Dedifferentiated amniotic fluid mesenchymal stem cell (primary cell): ENCODE data around the gene KRT6C.
"Not testable (repeated sequence)": the region's sequence is repeated elsewhere in the genome, so short reads cannot be mapped to it uniquely, and the experiment has no call there.

Experiments used
- DNase-seq: peaks from one replicate; pipeline ENCODE4 v3.0.0-alpha.2; 2016; ENCODE audit errors: extremely low spot score

Gene KRT6C

GRCh38 chr12:52499806-52500560 is 26.4 kb upstream of the KRT6C start:
- DNase-seq, result no peak

DNA sequence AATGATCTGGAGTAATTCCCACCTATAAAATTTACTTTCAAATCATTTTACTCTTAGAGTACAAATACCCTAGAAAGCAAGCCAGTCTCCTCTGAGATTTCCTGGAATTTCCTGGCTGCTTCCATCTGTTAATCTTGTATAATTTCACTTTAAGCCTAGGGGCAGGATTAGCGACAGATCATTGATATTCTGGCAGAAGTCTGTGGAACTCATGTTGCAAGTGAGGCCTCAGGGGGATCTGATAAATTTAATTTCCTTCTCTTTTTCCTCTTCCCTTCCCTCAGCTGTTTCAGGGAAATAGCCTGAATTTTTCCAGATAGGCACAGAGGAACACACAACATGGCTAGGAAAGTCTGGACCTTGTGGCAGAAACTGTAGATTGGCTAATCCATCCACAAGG is 25.3 kb upstream of the KRT6C start:
- no peak for DNase-seq

DNA sequence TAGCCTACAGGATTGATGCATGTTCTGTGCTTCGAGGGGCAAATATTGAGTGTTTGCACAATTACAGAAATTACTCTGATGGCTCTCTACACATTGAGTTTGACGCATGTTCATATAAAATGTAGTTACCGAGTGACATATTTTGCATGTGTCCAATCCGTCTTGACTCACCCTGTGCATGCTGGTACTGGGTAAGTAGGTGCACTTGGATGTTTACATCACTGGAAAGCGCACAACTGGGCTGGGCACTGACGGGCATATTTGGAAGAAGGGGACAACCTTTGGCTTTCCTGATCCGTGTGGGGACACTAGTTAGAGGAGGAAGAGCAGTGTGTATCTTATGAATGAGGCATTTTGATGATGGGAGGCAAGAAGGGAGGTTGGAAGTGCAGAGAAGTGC is 24.4 kb upstream of the KRT6C start:
- DNase-seq, result no peak

GRCh38 chr12:52496590-52497071 is 23.0 kb upstream of the KRT6C start:
- DNase-seq, result no peak

GRCh38 chr12:52496054-52496453 is 22.4 kb upstream of the KRT6C start:
- no peak for DNase-seq

DNA sequence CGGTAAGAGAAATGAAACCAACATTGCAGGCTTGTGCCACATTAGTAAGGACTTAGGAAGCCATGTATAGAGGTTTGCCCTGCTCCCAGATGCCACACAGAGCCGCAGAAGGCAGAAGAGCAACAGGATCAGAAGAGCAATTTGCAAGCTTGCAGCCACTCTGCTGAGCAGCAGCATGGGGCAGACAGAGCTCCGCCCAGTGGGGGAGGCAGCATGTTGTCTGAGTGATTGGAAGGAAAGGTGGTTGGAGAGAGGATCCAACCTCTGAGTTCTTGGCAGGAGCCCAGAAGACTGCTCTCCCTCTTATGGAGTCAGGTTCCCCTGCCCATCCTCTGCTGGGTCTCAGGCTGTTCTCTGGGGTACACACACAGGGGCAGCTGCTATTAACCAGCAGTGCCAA is 21.8 kb upstream of the KRT6C start:
- no peak for DNase-seq

DNA sequence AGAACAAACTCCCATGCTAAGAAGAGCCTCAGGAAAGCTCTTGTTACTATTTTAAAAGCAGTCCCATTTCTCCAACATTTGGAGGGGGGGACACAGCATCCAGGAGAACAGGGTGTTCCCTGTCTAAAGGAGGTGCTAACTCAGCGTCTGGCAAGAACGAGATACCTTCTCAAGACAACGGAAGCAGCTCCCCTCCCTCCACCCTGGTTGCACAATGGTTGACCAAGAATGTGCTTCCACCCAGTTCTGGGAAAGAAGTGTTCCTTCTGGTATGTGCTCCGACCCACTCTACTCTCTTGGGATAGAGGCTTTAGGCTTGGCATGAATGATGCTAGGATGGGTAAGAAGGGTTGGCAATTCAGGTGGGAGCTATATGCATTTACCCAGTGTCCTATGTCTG is 20.9 kb upstream of the KRT6C start:
- no peak for DNase-seq

- no peak for DNase-seq
These were observed 20.5 kb upstream of the KRT6C start for GRCh38 chr12:52494100-52494499.

DNA sequence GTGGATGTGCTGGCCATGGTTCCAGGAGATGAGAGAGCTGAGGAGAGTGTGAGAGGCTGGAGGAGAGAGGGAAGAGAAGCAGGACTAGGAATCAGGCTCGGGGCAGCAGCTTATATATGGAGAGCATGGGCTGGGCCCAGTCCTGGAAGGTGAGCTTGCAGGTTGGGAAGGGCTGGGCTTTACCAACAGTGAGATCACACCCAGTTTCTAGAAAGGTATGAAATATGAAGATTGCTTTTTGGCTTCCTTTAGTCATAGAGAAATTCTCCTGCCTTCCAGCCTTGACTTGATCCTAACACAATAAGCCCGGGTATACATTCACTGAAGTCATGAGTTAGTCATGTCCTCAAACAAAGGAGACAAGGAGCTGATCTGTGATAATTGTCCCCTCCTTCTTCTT is 19.6 kb upstream of the KRT6C start, which contains the start of gene KRT6A:
TSS of gene KRT6A (minus strand) at position 86 of the 400 bp plus-strand sequence. CDS start at position 17, 69 bp downstream.
- no peak for DNase-seq

DNA sequence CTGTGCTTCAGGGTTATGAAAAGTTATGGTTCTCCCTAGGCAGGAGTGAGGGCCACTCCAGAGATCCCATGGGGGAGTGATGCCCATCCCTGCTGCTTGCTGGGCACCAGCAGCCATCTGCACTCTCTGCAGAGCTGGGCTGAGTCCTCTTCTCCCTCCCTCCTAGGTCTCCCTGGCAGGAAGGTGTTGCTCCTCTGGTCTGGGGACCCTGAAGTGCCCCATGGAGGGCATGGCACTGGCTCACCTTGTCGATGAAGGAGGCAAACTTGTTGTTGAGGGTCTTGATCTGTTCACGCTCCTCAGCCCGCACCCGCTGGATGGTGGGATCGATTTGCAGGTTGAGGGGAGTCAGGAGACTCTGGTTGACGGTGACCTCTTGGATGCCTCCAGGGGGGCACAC is 18.8 kb upstream of the KRT6C start:
- not testable (repeated sequence) for DNase-seq

DNA sequence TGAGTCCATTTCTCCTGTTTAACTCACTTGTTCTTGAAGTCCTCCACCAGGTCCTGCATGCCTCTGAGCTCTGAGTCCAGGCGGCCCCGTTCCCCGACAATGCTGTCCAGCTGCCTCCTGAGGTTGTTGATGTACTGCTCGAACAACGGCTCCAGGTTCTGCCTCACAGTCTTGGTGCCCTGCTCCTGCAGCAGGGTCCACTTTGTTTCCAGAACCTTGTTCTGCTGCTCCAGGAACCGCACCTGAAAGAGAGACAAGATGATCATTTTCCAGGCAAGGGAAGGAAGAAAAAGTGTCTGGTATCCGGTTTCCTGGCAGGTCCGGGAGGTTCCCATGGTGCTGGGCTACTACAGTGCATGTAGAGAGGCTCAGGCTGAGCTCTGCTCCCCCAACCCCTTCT is 17.9 kb upstream of the KRT6C start:
- not testable (repeated sequence) for DNase-seq

GRCh38 chr12:52488736-52489135 is 15.1 kb upstream of the KRT6C start:
- DNase-seq, result no peak

- not testable (repeated sequence) for DNase-seq
These were observed 14.3 kb upstream of the KRT6C start for GRCh38 chr12:52487744-52488443.

GRCh38 chr12:52487211-52487610 is 13.6 kb upstream of the KRT6C start:
- DNase-seq, result no peak

DNA sequence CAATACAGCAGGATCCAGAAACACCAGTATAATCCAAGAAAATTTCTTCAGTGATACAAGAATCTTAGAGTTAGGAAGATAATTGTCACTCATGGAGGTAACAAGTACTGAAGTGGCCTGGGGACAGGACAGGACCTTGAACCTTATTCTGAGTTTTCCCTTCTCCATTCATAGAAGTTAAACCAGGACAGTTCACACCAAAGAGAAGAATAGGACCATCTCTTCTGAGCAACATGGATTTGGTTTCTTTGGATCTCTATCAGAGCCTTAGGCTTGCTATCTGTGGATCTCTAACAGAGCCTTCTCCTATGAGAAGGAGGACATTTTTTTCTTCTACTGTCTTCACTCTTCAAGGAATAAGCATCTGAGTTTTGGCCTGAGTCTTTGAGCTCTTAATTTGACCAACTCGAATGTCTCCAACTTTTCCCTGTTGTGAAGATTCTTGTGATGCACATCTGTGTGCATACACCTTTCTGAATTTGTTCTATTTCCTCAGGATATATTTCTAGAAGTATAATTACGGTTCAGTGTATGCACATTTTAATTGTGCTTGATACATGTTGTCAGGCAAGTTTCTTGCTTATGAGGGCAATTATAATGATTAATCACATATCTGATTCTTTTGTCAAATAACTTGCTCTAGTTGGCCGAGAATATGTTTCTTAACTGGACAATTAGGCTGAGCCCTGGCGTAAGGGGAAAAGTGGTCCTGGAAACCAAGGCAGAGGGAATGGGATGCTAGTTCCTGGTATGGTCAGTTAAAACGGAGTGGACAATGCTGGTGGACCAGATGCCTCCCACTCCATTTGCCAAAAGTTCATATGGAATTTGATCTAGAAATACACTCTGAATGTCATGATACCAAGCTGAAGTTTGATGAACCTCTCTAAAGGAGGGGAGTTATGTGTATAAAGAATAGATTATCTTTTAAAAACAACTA is 12.8 kb upstream of the KRT6C start:
- no peak for DNase-seq

- no peak for DNase-seq
These were observed 6.5 kb upstream of the KRT6C start for GRCh38 chr12:52480073-52480472.

GRCh38 chr12:52477651-52478050 is 4.0 kb upstream of the KRT6C start:
- DNase-seq, result no peak

GRCh38 chr12:52474212-52474611 is 607 bp upstream of the KRT6C start:
- DNase-seq, result no peak

DNA sequence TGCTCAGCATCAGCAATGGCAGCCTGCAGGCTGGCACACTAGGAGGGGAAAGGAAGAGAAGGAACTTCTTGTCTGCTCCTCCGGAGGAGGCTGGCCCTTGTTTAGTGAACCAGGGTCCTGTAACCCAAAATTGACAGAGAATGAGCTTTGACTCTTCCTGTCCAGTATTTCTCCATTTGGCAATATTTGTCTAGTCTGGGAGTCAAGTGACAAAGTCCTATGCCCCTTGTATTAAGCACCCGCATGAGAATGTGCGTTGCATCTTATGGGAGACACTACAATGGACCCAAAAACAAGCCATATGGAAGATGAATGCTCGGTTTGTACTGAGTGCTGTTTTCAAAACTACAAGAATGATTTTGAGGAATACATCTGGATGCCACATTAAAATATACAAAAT is 3.8 kb downstream of the KRT6C start:
- no peak for DNase-seq

DNA sequence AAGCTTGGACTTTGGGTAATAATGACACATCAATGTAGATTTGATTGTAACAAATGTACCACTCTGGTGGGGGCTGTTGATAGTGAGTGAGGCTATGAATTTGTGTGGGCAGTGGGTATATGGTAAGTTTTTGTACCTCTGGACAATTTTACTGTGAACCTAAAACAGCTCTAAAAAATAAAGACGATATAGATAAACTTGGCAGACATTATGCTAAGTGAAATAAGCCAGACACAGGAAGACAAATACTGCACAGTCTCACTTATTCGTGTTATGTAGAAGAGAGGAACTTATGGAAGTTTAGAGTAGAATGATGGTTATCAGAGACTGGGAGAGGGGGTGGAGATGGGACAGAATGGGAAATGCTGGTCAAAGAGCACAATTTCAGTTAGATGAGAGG is 8.7 kb downstream of the KRT6C start:
- DNase-seq, result no peak

DNA sequence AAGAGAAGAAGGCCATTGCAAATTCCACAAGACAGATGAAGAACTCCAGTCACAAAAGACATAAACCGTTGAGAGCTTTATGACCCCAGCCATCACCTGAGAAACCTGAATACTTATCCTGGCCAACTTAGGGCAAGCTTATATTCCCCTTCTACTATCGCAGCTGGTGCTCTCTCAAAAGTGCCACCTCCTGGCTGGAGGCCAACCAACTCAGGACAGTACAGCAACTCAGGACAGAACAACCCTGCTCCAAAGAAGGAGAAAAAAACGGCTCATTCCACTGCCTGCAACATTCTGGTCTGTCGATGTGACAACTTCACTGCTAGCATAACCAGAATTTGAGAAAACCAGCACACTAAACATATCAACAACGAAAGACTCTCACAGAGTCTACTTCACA is 11.9 kb downstream of the KRT6C start:
- no peak for DNase-seq

- no peak for DNase-seq
These were observed 14.7 kb downstream of the KRT6C start for GRCh38 chr12:52458861-52459260.
